Measurements from ENCODE around the gene CRIP3.

Gene CRIP3

GRCh38 chr6:43283905-43284304, 24.7 kb downstream of the CRIP3 start:
- FAIRE-seq = no peak
- TF ChIP-seq, protein P1, sequence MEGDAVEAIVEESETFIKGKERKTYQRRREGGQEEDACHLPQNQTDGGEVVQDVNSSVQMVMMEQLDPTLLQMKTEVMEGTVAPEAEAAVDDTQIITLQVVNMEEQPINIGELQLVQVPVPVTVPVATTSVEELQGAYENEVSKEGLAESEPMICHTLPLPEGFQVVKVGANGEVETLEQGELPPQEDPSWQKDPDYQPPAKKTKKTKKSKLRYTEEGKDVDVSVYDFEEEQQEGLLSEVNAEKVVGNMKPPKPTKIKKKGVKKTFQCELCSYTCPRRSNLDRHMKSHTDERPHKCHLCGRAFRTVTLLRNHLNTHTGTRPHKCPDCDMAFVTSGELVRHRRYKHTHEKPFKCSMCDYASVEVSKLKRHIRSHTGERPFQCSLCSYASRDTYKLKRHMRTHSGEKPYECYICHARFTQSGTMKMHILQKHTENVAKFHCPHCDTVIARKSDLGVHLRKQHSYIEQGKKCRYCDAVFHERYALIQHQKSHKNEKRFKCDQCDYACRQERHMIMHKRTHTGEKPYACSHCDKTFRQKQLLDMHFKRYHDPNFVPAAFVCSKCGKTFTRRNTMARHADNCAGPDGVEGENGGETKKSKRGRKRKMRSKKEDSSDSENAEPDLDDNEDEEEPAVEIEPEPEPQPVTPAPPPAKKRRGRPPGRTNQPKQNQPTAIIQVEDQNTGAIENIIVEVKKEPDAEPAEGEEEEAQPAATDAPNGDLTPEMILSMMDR (IDR thresholded peaks at IDR 0.05; ENCODE audit: insufficient read depth, missing control alignments) = no peak
- no peak for DNase-seq (ENCODE audit: insufficient read length, low spot score)

DNA sequence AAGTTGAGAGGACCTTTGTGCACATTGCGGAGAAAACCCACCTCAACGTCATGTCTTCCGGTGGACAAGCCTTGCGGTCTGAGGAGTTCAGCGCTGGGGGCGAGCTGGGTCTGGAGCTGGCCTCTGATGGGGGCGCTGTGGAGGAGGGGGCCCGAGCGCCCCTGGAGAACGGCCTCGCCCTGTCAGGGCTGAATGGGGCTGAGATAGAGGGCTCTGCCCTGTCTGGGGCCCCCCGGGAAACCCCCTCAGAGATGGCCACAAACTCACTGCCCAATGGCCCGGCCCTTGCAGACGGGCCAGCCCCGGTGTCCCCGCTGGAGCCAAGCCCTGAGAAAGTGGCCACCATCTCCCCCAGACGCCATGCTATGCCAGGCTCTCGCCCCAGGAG, 25.1 kb downstream of the CRIP3 start:
- FAIRE-seq (no peak), DNase-seq (ENCODE audit: insufficient read length, low spot score) (no peak)
- TF ChIP-seq, protein P1 (IDR thresholded peaks at IDR 0.05; ENCODE audit: insufficient read depth, missing control alignments) = no peak

GRCh38 chr6:43282636-43283513, 25.8 kb downstream of the CRIP3 start:
- FAIRE-seq = no peak
- no peak for DNase-seq (ENCODE audit: insufficient read length, low spot score)
- TF ChIP-seq, protein P1 (IDR thresholded peaks at IDR 0.05; ENCODE audit: insufficient read depth, missing control alignments) = no peak

DNA sequence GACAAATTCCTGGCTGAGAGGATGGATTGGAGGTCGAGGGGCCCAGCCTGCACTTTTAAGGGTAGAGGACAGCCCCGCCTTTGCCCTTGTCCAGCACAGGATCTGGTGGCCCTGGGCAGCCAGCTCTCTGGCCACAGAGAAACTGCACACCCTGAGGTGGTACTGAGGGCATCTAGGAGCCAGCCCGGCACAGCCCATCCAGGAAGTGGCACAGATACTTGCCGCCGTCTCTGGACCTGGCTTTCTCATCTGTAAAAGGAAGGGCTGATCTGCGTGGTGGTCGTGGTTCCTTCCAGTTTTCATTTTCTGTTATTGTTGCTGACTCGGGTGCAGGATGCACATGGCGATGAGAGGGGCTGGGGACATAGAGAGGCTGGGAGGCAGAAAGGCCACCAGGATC, 26.6 kb downstream of the CRIP3 start:
- FAIRE-seq (no peak), DNase-seq (ENCODE audit: insufficient read length, low spot score) (no peak)
- TF ChIP-seq, protein P1 (IDR thresholded peaks at IDR 0.05; ENCODE audit: insufficient read depth, missing control alignments) = no peak

- TF ChIP-seq, protein P1 (IDR thresholded peaks at IDR 0.05; ENCODE audit: insufficient read depth, missing control alignments) = no peak
- FAIRE-seq (no peak), DNase-seq (ENCODE audit: insufficient read length, low spot score) (no peak)
Observed at GRCh38 chr6:43280234-43280633, 28.4 kb downstream of the CRIP3 start.

GRCh38 chr6:43278524-43279078, 30.0 kb downstream of the CRIP3 start:
- TF ChIP-seq, protein P1 (IDR thresholded peaks at IDR 0.05; ENCODE audit: insufficient read depth, missing control alignments) = no peak
- no peak for FAIRE-seq
- no peak for DNase-seq (ENCODE audit: insufficient read length, low spot score)

Data from D721Med (cell line).